NOMO-1 (cell line): ENCODE results near the gene CCDC27.
"Not testable (repeated sequence)": the region's sequence is repeated elsewhere in the genome, so short reads cannot be mapped to it uniquely, and the experiment has no call there.

Experiments
- DNase-seq, 2 experiments: peaks; one replicate each; lab custom pipeline; 2025; ENCODE audit not compliant: unreplicated experiment in 2 of 2; lab: John Stamatoyannopoulos, UW

Gene CCDC27

DNA sequence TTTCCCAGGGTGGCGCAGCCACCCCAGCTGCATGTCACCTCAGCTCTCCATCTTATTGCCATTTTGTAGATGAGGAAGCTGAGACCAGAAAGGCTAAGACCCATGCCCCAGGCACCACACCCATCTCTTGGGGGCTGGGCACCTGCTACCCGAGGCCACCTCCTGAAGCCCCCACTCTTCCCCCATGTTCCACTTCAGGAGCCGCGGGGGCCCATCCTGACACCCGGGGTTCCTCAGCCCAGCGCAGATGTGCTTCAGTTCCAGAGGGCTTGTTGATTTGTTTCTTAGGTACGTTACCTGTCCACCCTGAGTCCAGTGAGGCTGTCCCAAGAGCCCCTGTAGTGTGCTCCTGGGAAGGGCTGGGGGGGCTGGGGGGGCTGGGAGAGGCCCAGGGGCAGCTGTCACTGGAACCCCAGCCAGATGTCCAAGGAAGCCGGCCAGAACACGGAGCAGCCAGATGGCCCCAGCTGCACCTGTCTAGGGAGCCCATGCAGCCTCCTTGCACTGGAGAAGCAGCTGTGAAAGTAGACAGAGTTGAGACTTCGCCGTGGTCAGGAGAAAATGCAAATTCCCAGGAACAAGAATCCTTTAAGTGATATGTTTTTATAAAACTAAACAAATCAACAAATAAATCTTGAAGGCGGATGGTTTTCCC lies 17.1 kb upstream of the CCDC27 start:
- DNase-seq, result no peak

DNA sequence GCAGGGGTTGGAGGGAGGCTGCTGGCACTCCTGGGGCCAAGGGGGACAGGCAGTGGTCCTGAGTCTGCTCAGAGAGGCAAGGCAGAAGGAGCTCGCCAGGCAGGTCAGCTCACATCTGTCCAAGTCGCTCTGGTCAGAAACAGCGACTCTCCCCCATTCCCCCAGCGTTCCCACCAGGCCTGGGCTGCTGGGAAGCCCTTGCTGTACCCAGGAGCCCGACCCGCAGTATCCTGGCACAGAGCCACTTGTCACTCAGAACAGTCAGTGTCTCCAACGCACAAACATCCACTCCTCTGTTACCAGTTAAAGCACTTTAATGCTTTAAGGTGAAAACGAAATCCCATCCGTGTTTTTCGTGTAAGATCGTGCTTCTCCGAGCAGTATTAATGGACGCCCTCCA lies 16.6 kb upstream of the CCDC27 start:
- no peak for DNase-seq

DNA sequence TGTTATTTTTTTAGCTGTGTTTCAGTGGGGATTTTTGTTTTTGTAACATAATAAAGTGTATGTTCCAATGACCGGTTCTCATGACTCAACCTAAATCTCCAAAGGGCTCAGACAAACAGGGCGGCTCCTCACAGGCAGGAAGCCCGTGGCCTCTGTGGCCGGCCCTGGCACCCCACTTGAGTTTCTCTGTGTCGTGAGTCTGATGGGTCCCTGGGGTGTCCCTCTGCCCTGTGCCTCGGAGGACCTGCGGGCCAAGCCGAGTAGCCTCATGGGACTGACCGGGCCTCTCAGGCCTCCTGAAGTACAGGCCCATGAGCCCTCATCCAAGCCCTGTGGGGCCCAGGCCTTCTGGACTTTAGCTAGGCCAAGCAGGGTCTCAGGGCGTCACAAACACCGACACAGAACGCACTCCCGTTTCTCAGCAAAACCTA lies 16.1 kb upstream of the CCDC27 start:
- no peak for DNase-seq

DNA sequence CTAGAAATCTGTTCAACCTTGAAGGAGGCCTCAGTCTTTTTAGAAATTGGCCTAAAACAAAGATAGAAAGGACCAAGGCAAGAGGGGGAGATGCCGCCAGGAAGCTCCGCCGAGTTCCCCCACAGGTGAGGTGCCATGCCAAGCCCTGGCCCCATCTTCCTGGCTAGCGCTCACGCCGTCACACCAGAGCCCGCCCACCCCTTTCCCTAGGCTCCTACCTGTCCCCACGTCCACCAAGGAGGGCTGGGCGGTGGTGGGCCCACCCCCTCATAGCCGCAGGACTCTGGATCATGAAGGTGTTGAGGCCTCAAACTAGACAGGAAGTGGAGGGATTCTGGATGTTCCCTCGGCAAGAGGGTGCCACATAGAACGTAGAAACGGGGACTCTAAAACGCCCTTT lies 15.5 kb upstream of the CCDC27 start:
- DNase-seq, result no peak

DNA sequence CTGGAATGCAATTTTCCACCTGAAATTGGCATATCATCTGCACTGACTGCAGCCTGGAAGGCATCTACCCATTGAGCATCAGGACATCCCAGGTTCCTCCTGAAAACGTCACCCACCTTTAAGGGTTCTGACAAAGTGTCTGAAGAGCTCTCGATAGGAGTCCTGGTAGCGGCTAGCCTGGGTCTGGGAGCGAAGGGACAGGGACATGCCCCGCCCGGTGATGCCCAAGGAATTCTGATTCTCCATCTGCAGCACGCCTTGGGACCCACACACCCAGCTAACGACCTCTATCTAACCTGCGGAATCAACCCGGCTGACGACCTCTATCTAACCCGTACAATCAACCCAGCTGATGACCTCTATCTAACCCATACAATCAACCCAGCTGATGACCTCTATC lies 13.3 kb upstream of the CCDC27 start:
- no peak for DNase-seq

DNA sequence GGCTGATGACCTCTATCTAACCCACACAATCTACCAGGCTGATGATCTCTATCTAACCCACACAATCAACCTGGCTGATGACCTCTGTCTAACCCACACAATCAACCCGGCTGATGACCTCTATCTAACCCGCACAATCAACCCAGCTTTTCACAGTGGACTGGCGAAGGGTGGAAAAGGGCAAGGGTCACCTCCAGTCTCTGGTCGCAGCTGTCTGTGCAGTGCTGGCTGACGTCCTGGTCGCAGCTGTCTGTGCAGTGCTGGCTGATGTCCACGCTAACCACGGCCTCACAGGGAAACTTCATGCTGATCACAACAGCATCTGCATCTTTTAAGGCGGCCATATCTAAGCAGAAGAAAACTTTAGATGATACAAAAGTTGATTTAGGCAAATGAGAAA lies 12.2 kb upstream of the CCDC27 start:
- no peak for DNase-seq

DNA sequence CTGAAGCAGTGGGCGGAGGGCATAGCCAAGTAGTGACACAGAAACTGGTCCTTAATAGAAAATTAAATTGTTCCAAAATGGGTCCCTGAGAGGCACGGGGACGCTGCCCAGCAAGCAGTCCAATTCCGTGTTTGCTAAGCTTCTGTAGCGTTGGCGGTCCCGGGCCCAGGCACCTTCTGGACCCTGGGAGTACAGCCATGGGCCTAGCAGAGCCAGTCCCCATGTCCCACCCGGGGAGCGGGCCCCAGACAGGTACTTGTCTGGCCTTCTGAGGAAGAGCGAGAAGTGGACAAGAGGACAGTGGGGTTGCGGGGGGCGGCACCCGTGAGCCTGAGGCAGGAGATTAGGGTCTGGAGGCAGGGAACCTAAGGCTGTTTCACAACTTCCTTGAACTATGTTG lies 11.5 kb upstream of the CCDC27 start:
- no peak for DNase-seq

DNA sequence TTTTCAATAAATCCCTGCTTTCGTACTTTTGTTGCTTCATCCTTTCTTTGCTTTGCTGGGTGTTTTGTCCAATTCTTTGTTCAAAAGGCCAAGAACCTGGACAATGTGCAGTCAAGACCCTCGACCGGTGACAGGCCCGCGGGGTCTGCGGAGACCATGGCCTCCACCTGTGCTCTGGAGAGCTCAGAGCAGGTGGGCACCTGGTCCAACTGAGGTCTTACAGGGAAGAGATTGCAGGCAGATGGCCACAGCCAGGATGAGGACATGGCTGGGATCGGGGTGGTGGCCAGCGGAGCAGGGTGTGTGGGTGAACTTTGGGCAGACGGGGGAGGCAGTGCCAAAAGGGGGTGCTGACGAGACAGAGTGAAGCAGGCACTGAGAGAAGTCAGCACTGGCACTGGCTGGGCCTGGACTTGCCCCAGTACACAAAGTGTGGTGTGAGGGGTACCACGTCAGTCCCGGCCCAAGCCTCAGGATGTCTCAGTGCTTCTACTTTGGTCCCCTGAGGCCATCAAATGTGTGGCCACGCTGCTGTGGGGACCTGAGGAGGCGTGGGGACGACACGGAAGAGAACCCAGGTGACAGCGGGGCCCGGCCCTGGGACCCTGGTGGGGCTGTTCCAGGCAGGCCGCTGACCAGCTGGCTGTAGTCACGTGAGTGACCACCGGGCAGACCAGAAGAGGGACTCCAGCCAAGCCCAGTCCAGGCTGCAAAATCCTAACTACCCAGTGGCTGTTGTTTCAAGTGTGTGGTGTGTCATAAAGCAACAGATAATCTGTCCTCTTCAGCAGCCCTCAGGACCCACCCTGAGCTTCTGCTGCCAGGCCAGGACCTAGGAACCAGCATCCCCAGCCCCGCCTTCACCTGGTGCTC lies 10.4 kb upstream of the CCDC27 start:
- DNase-seq, result no peak

DNA sequence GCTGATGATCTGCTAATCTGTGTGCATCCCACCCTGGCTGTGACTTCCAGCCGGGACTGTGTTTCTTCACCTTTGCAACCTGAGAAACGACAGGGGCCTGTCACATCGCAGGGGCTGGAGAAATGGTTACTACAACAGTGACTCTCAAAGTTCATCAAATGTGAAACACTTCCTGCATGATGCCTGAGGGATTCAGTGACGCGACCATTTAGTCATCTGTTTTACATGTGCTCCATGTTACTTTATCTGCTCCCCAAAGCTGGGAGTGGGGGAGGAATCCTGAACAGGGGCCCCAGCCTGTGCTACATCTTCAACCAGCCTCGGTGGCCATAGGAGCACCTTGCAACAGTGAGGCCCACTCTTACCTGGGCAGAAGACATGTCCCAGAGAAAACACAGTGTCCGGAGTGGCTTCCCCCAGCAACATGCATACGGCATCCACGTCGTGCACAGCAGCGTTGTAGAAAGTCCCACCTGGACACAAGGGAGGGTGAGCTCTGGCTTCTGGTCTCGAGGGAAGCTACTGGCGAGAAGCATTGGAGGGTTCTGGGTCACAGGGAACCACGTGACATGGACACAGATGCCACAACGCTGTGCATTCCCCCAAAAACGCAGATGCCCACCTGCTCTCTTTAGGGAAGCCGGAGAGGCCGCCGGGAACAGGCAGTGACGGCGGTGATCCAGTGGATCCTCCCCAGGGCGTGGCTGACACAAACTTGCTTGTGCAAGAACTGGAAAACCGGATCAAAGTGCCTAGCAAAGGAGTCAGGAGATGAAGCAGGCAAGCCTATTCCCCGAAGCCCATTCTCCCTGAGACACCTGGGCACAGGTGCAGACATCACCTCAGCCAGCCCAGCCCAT lies 9.6 kb upstream of the CCDC27 start:
- DNase-seq, result no peak

DNA sequence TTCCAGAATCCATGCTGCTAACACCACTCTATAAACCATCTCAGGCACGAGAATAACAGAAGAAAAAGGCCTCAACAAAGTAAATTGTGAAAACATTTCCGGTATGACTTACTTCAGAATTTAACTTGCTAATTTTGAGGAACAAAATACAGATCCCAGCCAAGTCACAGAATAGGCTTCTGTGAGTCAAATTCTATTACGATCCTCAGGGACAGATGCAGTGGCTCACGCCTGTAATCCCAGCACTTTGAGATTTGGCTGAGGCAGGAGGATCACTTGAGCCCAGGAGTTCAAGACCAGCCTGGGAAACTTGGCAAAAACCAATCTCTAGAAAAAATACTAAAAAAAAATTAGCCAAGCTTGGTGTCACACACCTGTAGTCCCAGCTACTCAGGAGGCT lies 8.8 kb upstream of the CCDC27 start:
- no peak for DNase-seq

DNA sequence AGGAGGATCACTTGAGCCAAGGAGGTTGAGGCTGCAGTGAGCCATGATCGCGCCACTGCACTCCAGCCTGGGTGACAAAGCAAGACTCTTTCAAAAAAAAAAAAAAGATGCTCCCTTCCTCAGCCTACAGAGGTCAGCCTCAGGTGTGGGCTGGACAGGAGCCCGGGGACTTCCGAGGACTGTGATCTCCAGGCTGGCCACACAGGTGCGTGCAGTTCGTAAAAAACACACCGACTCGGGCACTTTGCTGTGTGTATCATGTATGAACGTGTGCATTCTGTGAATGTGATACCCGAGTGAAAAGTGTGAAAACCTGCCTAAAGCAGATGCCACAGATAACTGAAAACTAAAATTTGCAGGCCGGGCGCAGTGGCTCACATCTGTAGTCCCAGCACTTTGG lies 8.4 kb upstream of the CCDC27 start:
- DNase-seq, result no peak

DNA sequence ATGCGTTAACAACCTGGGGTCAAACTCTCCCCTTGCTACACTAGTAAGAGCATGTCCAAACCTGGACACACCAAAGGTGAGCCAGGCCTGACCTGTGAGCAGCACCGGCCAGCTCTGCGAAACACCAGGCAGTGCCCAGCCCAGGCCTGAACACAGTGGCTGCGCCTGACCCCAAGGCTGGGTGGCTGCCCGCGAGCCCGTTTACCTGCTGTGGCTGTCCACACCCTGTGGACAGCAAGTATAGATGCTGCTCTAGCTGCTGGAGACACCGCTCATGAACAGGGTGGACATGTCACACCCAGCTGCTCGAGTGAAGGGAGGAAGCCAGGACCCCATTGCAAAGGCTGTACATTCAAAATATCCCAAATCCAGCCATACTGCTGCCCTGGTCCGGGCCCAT lies 7.6 kb upstream of the CCDC27 start:
- DNase-seq, result no peak

DNA sequence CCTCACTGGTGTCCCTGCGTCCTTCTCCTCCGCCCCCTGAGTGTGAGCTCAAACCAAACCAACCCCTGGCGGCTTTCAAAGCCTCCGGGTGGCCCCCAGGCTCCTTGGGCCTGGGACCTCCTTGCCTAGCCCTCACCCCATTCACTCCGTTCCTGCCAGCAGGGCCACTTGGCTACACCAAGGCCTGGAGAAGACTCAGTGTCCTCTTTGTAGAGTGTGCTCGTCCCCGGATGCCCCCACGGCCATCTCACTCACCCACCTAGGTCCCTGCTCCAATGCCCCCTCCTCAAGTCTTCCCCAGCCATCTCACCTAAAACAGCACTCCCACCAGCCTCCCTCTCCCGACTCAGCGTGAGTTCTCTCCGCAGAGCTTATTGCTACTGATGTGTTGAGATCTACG lies 7.2 kb upstream of the CCDC27 start:
- no peak for DNase-seq

DNA sequence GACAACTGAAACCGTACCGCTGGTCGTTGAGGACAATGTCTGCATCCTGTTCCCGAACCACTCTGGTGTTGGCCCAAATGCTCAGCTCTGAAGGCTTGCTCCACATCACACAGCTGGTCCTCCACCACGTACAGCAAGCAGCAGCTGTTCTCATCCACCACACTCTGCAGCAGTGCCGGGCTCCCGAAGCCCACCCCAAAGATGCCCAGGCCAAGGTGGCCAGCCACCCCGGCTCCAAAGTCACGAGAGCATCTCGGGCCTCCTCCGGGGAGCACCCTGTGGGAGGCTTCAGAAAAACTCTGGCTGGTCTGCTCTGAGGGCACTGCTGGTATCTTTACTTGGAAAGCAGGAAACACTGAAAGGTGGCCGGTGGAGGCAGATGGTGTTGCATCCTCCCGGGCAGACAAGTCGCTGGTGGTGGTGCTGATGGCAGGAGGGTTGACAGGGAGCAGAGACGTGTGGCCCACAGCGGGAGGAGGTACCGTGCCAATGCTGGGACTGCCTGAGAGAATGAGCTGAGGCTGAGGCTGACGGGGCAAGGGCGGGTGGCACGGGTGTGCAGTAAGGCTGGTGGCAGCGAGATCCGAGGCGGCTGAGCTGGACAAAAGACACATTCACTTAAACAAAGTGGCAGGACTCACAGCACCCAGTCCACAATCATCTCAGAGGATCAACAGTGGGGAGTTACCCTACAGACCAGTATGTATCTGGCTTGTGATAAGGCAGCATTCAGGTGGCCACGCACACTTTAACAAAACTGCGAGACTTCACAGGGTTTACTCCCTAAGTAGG lies 6.5 kb upstream of the CCDC27 start:
- DNase-seq, result no peak

DNA sequence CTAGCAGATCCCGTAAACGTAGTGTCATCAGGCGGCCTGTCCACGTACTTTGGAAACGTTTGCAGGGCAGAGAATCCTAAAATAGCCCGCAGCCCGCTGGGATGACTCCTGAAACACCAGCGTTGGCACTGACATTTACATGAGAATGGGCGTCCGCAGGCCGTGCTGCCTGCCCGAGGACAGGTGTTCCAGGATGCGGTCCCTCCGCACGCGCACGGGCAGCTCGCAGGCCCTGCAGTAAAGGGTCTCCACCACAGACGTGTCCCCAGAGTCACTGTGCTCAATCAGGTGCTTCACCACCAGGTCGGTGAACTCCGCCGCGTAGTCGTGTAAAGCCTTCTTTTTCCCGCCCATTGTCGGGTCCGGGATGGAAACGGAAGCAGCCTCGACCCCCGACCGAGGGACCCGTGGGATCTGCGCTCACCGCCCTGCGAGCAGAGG lies 5.8 kb upstream of the CCDC27 start:
- DNase-seq, result no peak

DNA sequence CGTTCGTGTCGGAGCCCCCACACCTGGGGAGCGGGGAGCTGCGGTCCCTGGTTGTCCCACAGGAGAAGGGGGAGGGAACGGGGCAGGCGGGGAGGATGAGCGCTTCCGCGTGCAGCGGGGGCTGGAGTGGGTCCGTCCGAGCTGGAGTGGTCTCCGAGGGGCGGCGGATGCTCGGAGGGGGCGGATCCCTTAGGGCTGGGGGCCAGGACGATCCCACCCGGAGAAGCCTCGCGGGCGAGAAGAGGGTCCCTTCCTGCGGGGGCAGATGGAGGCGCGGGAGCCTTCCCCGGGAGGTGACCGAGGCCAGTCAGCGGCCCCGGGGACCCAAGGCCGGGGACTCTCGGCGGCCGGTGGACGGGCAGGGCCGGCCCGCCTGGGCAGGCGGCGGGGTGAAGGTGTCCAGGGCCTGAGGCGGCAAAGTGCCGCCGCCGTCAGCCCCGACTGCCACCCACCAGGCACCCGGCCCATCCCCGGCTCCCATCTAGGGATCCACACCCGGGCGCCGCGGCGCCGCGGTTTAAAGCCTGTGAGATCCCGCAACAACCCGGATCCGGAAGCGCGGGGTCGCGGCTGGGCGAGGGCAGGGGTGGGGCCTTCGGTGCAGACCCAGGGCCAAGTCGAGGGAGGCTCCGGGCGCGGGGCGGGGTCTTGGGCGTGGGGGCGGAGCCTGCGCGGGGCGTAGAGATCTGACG lies 5.3 kb upstream of the CCDC27 start:
- peak; percentile 26 to 75 for DNase-seq

DNA sequence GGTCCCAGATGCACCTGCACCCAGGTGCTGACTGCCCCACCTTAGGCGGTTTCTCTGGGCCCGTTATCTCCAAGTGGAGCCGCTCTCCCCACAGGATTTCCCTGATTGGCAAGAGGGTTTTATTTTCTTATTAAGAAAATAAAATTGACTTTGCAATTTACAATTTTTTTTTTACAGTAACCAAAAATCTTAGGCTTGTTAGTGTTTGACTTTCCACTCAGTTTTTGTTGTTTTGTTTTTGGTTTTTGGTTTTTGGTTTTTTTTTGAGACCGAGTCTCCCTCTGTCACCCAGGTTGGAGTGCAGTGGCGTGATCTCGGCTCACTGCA lies 4.8 kb upstream of the CCDC27 start:
- DNase-seq, result no peak

DNA sequence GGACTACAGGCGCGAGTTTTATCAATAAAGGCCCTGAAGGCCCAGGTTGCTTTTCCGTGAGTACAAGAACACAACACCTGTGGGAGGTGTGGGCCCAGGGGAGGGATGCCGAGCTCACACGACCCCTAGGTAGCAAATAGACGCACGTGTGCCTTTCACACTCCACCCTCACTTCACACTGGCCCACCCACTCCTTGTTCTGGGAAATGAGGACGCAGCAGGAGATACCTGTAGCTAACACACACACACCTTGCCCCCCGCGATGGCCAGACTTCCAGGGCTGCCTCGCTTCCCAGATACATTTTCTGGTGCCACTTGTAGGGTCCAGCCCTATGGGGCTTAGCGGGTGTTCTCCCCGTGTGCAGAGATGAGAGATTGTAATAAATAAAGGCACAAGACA lies 4.3 kb upstream of the CCDC27 start:
- DNase-seq, result no peak

DNA sequence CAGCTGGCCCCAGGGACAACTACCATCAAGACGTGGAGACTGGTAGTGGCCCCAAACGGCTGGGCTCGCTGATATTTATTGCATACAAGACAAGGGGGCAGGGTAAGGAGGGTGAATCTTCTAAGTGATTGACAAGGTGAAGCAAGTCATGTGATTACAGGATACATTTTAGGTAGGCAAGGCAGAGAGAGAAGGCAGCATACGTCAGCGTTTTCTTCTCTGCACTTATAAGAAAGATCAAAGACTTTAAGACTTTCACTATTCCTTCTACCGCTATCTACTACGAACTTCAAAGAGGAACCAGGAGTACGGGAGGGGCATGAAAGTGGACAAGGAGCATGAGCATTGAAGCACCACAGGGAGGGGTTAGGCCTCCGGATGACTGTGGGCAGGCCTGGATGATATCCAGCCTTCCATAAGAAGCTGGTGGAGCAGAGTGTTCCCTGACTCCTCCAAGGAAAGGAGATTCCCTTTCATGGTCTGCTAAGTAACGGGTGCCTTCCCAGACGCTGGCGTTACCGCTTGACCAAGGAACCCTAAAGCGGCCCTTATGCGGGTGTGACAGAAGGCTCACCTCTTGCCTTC lies 3.8 kb upstream of the CCDC27 start:
- not testable (repeated sequence) for DNase-seq

DNA sequence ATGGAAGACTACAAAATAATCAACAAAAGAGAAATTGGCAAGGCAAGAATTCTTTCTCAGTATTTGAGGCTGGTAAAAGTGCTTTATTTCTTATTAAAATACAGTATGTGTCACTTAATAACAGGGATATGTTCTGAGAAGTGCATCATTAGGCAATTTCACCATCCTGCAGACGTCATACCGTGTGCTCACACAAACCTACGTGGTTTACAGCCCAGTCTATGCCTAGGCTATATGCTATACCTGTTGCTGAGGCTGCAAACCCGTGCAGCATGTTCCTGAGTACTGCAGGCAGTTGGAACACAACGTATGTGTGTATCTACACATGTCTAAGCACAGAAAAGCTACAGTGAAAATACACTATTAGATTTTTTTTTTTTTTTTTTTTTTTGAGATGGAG lies 2.7 kb upstream of the CCDC27 start:
- DNase-seq, result no peak
